Skeletal muscle cell (primary cell): ENCODE results near the gene MED15.
"Not testable (repeated sequence)": the region's sequence is repeated elsewhere in the genome, so short reads cannot be mapped to it uniquely, and the experiment has no call there.

Experiments
- DNase-seq: peaks from one replicate; pipeline ENCODE4 v3.0.0-alpha.2; 2010; ENCODE audit warnings: low read depth
- H3K4me3 ChIP-seq: 2 replicates; pipeline ENCODE4 v1.5.1; 2011; ENCODE audit warnings: low read depth, mild to moderate bottlenecking, control low read depth, low read length, moderate library complexity

Gene MED15

GRCh38 chr22:20588843-20589581 is 81.6 kb downstream of the MED15 start:
- no peak overlapping the region for H3K4me3 ChIP-seq
- no peak for DNase-seq

- no peak overlapping the region for H3K4me3 ChIP-seq
- DNase-seq = no peak
Measured at GRCh38 chr22:20589614-20590476, 82.4 kb downstream of the MED15 start.

GRCh38 chr22:20590477-20591294 is 83.3 kb downstream of the MED15 start:
- H3K4me3 ChIP-seq = no peak overlapping the region
- no peak for DNase-seq

- no peak for DNase-seq
Measured at GRCh38 chr22:20591295-20591645, 83.9 kb downstream of the MED15 start.

DNA sequence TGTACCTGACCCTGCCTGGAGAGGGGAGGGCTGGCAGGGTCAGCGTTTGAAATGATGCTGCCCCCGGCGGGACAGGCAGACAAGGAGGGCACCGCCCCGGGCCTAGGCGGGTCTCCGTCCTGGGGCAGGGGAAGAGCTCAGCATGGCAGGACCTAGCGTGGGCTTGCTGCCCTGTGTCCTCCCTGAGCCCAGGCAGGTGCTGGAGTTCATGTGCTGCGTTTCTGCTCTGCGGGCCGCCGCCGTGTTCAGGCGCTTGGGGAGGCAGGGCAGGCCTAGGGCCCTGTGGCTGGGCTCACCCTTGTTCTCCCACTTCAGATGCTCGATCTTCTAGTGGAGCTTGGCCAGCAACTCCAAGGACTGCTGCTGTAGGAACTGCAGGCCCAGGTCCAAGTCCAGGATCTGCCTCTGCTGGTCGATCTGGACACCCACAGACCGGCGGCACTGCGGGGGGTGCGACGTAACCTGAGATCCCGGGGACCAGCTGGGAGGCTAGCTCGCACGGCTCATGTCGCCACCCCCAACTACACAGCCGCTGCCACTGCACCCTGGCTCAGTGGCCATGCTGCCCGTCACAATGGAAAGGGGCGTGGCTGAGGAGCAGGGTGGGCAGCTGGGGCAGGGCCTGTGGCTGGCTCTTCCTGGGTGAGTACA is 84.4 kb downstream of the MED15 start:
- peak; percentile 52 for DNase-seq
- no peak overlapping the region for H3K4me3 ChIP-seq

More at GRCh38 chr22:20591295-20591645, 83.9 kb downstream of the MED15 start:
- H3K4me3 ChIP-seq = no peak overlapping the region

- H3K4me3 ChIP-seq, DNase-seq: not testable (repeated sequence)
Measured at GRCh38 chr22:20594038-20594437, 86.6 kb downstream of the MED15 start.

GRCh38 chr22:20594486-20594885 is 87.1 kb downstream of the MED15 start:
- not testable (repeated sequence) for H3K4me3 ChIP-seq, DNase-seq

- DNase-seq = no peak
- no peak overlapping the region for H3K4me3 ChIP-seq
Measured at GRCh38 chr22:20595461-20595860, 88.1 kb downstream of the MED15 start.

DNA sequence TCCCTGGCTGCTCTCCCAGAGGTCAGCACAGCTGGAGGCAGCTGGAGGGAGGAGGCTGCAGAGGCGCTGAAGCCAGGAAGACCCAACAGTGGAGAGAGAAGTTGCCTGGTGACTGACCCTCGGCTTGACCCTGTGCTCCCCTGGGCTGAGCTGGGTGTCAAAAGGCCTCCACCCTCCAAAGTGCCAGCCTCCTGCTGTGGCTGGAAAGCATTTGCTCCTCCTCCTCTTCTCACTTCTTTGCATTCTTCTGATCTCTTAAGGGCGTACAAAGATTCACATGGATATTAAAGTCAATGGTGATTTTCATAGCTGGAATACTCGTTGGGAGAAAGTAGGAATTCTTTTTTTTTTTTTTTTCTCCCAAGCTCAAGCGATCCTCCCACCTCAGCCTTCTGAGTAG is 91.7 kb downstream of the MED15 start:
- DNase-seq = no peak
- no peak overlapping the region for H3K4me3 ChIP-seq

GRCh38 chr22:20600137-20600673 is 92.8 kb downstream of the MED15 start:
- no peak overlapping the region for H3K4me3 ChIP-seq
- DNase-seq = no peak

- DNase-seq = no peak
- no peak overlapping the region for H3K4me3 ChIP-seq
Measured at GRCh38 chr22:20601308-20601707, 93.9 kb downstream of the MED15 start.

- no peak overlapping the region for H3K4me3 ChIP-seq
- DNase-seq = no peak
Measured at GRCh38 chr22:20602609-20603164, 95.3 kb downstream of the MED15 start.

DNA sequence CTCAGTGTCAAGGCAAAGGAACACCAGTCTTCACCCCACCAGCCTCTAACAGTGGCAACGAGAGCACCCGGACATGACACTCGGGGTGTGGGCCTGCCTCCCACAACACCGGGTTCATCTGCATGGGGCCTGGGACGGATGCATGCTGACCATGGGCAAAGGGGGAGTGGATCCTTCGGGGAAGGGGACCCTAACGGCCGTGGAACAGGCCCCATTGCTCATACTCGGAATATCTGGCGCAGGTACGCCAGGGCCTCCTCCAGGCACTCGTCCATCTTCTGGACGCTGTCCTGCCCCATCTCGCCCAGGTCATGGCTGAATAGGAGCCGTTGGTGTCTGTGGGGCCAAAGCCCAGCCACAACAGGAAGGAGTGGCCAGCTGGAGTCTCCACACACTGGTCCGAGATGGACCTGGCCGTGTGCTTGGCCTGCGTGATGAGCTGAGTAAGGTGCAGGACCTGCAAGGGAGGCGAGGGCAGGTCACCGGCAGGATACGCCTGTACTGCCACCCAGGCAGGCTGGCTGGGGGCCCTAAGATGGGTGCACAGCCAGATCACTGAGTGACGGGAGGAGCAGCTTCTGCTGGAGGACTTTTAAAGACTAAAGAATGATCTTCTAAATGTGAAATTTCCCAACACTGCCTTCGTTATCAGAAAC is 96.8 kb downstream of the MED15 start:
- no peak overlapping the region for H3K4me3 ChIP-seq
- DNase-seq = no peak

GRCh38 chr22:20604776-20605221 is 97.4 kb downstream of the MED15 start:
- DNase-seq = no peak
- no peak overlapping the region for H3K4me3 ChIP-seq

GRCh38 chr22:20605328-20605727 is 97.9 kb downstream of the MED15 start:
- H3K4me3 ChIP-seq = no peak overlapping the region
- no peak for DNase-seq

DNA sequence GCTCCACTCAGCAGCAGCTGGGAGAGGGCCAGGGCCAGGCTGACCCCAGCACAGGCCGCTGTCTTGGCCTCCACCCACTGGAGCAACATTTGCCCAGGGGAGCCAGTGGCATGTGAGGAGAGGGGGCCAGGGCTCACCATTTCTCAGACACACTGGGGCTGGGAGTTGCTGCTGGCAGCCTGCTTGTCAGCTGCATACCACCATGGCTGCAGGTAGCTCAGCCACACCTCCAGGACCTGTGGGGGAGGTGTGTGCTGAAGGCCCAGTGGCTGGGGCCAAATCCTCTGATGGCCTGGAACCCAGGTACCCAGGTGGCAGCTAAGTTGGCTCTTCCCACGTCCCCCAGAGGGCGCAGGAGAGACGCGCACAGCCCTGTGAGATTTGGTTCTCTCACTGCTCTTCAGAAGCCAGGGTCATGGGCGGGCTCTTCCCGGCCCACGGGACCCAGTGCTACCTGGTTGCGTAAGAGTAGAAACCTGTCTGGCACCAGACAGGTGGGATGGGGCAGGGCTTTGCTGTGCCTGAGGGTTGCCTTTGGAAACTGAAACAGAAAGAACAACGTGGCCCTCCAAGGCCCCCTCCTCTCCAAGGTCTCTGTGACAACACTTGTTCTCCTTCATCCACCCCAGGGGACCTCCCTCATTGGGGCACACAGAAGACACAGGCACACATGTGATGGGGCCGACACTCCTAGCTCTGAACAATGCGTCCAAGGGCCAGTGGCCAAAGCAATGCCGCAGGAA is 98.8 kb downstream of the MED15 start:
- no peak overlapping the region for H3K4me3 ChIP-seq
- DNase-seq = peak; percentile 6

DNA sequence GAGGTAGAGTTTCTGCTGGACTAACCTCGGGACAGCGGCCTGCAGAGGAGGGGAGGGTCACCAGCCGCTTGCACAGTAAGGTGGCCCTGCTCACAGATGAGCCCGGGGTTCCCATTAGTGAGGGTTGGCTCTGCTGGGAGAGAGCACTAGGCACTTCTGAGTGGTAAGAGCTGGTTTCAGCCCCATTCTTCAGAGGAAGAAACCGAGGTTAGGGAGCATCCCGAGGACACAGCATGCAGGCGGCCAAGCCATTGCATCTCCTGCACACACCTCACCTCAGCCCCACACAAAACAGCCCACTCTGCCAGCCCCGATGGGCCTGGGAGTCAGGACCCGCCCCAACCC is 99.3 kb downstream of the MED15 start:
- H3K4me3 ChIP-seq = no peak overlapping the region
- DNase-seq = no peak
